Measurements from ENCODE around the gene TXNDC16. TPM values are rescaled to one million over a fixed set of nuclear protein-coding genes. Genes with fewer than 3 reads are reported as not detected.
A peak's percentile ranks its signal among the peaks of the same experiment; 100 is the strongest.

The TXNDC16 gene
- total RNA-seq, 1 experiment from 2014 or later, result 4.3 TPM

DNA sequence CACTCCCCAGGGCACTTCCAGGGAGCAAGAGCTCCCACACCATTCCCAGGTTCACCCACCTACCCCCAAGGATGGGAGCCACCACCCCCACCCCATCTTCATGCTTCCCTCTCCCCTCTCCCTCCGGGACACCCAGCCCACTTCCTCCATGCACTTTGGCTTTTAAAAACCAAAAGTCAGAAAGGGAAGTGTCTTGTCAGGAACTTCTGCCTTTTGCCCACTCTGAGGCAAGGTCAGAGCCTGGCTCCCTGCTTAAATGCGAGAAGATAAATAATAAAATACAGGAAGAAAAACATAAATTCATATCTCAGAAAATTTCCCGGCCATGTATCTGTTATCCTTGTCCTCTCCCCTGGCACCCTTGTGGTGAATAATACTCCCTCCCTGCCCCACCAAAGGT is 156.6 kb downstream of the TXNDC16 start:
- no peak for DNase-seq (ENCODE audit: low read depth)

DNA sequence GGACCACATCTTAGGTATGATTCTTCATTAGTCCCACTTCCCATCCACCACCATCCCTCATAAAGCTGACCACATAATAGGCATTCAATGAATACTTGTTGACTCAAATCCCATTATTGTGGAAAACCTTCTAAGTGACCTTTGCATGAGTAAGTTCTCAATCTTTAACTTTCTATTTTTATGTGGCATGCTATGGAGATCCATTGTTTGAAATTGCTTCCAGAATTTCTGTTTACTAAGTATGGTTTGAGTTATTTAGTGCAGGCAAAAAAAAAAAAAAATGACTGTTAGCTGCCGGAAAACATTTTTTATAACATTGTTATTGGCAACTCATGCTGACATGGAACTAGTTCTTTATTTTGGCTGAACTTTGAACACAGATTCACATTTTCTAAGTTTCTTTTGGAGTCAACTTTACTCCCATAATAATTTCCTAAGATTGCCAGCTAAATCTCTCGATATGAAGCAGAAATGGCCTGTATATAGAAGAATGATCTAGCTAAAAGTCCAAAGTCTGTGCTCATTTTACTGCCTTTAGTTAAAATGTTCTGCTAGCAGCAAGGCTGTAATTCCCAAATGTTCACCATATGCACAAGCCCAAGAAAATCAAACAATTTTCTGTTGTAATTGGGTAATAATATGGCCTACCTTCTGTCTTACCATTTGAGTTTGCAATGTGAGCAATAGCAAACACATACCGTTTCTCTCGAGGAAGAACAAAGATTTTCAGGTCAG is 160.3 kb downstream of the TXNDC16 start:
- peak; percentile 69 for DNase-seq (ENCODE audit: low read depth)

Other genes starting within 250 kb of the TXNDC16 start
- 6.5 and 7.0 TPM in 2 replicates for gene PTGER2, start 238.2 kb downstream of the TXNDC16 start, total RNA-seq (2014; rRNA removed; shearing (Covaris generic))
- gene GPR137C, start 331 bp upstream of the TXNDC16 start, total RNA-seq (2014; rRNA removed; shearing (Covaris generic)), result 2.2 and 5.8 TPM in 2 replicates
- 107 and 135 TPM in 2 replicates for gene ERO1A, start 143.1 kb upstream of the TXNDC16 start, total RNA-seq (2014; rRNA removed; shearing (Covaris generic))
- 394 and 567 TPM in 2 replicates for gene PSMC6, start 154.7 kb upstream of the TXNDC16 start, total RNA-seq (2014; rRNA removed; shearing (Covaris generic))
- gene STYX, start 177.7 kb upstream of the TXNDC16 start, total RNA-seq (2014; rRNA removed; shearing (Covaris generic)), result 15.5 and 18.6 TPM in 2 replicates
- 59.4 and 70.0 TPM in 2 replicates for gene GNPNAT1, start 239.1 kb upstream of the TXNDC16 start, total RNA-seq (2014; rRNA removed; shearing (Covaris generic))